GM21737 (cell line): ENCODE results near the gene BMPR1B.

ENCODE experiments used
- ATAC-seq: cut with Tn5 transposase; IDR thresholded peaks from one replicate; pipeline ENCODE4 v1.9.1; 2021; ENCODE audit warnings: mild to moderate bottlenecking, moderate library complexity; ENCODE audit not compliant: unreplicated experiment

The BMPR1B gene

DNA sequence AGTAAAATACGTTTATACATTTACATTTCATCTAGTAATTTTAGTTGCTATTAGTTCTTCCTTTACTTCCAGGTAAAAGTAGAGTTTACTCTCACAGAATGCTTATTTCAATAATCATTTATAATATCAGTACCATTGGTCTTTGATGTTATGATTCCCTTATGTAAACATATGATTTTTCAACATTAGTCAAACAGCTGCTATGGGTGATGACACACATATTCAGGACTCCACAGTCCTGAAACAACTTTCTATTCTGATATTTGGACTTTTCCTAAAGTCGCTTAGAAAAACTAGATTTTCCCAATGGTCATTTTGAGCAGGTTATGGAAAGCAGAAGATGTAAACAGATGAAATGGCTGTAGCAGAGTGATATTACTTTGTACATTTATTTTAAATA is 421.2 kb downstream of the BMPR1B start:
- ATAC-seq, result no peak

DNA sequence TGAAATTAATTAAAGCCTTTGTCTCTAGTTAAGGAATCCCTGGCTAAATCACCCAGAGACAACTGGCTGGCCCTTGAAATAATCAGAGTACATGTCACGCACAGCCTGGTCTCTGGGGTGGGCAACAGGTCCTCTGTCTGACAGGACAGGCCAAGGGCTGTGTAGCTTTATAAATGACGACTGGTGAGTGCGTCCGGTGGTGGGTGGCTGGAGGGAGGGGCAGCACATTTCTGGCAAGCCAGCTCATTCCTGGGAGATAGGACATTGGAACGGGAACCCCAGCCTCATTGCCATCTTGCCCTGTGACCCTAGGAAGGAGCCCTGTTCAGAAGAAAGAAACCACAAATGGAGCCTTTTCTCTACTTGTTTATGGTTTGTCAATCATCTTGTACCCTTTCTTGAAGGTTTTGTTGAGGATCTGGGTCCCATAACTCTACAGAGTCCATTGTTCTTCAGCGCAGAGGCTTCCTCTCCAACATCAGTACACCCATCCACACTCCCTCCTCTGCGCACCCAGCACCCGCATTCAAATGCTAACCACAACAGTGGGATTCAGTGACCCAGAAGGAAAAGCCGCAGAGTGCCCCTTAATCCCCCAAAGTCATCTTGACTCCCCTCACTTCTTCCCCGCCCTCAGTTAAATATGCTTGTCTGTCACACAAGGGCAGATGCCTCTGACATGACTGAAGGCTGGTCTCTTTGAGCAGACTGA is 422.9 kb downstream of the BMPR1B start:
- no peak for ATAC-seq

- no peak for ATAC-seq
Observed at GRCh38 chr4:95181243-95181995, 423.7 kb downstream of the BMPR1B start.

DNA sequence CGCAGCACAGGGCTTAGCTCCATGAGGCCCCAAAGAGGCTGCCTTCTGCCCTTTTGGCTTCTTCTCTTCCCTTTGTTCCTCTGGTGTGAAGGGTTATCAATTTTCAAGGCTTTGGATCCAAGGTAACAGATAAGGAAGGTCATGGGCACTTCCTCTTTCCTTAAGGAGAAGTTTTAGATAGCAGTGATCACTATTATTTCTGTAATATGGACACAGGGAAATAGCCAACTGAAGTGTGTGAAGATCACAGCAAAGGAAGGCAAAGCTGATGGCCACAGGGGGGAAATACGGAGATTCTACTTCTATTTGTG is 424.2 kb downstream of the BMPR1B start:
- no peak for ATAC-seq

DNA sequence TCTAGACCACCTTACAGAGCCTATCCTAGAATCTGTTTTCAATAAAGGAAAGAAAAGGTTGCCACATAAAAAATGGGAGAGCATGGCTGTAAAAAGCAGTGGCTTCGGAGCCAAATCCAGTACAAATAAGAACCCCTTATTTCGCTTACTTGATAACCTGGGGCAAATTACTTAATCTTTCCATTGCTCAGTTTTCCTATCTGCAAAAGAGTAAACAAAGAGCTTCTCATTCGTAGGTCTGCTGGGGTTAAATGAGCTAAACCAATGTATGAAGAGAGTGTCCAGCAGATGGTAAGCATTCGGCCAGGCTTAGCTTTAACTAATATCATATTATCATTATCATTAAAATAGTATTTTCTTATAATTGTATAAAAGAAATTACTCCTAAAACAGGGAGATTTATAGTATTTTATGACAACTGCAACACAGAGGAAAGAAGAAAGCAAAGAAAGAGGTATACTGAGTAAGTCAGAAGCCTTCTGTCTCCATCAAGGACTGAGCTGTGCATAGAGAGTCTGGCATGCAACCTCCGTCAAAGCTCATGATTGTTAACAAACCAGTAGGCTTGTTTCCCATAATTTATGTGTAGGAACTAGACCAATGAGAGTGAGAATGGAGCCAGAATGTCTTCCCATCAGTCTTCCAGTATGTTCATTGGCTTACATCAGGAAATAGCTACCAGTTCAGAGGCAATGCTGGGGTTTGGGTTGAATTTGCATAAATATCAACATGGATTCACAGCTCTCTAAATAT is 426.1 kb downstream of the BMPR1B start:
- no peak for ATAC-seq

DNA sequence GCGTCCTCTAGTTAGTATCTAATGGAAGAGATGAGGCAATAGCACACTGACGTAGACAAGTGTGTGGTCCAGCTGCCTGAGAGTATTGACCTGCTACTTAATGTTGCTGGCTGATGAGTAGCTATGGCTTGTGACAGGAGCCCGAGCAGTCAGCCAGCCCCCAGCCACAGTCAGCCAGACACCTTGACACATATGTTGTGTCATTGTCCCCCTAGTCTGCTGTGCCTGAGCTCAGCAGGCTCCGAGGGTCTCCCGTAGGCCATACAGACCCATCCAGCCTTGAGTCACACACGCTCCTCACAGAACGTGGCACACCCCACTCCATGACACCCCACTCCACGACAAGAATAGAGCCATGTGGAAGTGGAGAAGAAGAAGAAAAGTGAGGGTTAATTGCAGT is 428.9 kb downstream of the BMPR1B start:
- ATAC-seq, result no peak

- no peak for ATAC-seq
Observed at GRCh38 chr4:95188701-95189370, 431.1 kb downstream of the BMPR1B start.

- ATAC-seq, result no peak
Observed at GRCh38 chr4:95190751-95191436, 433.1 kb downstream of the BMPR1B start.

DNA sequence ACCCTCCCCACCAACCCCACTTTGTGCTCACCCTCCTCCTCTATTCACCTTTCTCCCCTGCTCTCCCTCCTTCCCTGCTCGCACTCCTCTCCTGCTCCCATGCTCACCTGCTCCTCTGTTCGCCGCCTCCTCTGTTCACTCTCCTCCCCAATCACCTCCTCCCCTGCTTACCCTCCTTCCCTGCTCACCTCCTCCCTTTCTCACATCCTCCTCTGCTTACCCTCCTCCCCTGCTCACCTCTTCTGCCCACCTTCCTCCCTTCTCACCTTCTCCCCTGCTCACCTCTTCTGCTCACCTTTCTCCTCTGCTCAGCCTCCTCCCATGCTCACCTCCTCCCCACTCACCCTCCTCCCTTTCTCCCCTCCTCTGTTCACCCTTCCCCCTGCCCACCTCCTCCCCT is 433.8 kb downstream of the BMPR1B start:
- ATAC-seq, result no peak

DNA sequence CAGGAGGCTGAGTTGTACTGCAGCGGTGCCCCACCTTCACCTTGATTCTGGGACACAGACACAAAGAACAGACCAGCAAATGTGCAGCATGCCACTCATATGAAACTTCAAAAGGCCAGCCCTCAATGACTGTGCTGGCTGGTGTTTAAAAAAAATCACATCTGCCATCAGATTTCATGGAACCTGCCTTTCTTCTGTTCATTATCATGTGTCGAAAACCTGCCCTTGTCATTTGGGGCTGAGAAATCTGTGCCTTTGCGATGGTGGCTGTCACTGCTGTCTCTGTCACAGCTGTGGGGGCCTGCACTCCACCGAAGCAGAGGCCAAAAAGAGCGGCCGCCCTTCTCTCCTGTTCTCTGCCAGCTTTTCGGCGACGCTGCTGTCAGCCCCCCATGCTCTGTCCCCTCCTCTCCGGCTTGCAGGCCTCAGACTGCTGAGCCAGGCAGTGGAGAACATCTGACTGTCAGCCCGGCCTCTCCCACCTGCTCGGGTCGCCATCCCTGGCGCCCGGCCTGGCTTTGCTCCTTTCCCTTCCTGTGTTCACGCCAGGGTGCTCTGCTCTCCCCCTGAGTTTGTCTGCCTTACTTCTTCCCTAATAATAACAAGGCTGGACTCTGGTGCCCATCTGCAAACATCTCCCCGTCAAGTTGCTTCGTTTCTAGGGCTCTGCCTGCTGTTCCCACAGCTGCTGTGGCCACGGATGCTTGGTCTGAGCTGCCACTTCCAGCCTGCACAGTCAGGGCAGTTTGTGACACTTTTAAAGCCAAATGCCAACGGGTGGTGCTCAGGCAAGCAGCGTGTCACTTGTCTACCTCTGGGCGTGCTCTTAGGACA is 435.9 kb downstream of the BMPR1B start:
- no peak for ATAC-seq

DNA sequence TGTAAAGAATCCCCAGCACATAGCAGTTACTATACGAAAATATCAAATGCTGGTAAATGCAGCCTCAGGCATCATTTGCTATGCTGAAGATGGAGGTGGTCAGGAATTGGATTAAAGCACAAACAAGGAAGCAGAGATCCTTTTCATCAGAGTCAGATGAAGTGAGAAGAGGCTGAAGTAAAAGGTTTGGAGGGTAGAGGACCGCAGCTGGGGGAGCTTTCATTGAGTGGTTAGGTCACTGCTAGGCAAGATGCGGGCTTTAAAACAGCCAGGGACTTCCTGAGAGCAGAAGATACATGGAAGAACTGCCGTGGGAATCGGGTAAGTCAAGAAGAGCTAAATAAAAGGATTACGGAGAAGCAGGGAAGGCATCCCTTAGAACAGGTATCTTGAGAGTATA is 439.6 kb downstream of the BMPR1B start:
- ATAC-seq, result no peak

- ATAC-seq, result no peak
Observed at GRCh38 chr4:95198961-95199360, 441.2 kb downstream of the BMPR1B start.

- ATAC-seq, result no peak
Observed at GRCh38 chr4:95204267-95204844, 446.6 kb downstream of the BMPR1B start.

DNA sequence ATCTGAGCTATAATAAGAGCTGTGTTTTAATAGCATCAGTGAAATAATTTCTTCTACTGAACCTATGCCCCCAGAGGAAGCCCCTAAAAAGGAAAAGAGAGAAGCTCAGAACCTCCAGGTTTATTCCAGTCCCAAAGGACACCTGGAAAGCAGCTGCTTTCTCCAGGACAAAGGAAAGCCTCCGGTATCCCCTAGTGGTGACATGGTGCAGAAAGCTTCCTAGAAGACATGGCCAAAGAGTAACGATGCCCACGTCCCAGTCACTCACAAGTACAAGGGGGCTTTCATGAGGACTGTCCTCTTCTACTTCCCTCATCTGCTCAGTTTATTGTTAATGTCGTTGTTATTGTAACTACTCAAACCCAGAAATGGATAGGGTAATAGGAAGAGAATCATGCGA is 447.1 kb downstream of the BMPR1B start:
- no peak for ATAC-seq
